ENCODE data around the gene BEND3.
"Not testable (repeated sequence)": the region's sequence is repeated elsewhere in the genome, so short reads cannot be mapped to it uniquely, and the experiment has no call there.

Gene BEND3

DNA sequence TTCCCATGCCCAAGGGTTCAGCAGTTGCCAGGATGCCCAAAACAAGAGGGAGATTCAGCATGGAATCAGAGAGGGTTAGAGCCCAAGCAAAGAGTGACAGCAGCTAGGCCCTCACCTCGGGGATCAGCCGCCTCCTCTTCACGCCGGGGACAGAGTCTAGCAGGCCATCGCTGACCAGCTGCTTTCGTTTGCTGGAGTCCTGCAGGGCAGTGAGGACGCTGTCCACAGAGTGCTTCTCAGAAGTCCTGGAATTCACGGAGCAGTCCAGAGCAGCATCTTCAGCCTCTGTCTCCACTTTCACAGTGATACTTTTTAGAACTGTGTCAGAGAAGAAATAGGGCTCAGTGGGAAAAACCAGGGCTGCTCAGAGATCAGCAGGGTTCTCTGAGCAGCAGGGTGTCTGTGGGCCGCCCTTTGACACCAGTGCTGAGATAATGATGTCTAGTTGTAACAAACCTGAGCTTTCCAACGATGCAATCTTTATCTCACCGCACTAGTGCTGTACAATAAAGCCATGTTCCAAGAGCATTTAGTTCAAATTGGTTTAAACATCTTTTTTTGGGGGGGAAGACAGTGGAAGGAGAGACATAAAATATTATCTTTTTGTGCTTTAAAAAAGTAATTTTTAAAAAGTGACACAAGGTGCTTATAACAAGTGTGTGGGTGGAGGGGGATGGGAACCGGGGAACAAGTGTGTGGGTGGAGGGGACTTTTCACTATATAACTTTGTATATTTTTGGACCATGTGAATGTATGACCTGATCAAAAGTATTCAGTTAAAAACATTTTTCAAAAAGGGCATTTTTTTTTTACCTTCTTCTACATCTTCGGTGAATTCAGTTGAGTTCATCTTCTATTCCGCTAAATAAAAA is 16.6 kb downstream of the BEND3 start:
- Histone ChIP-seq H3K27ac (no peak overlapping the region), H3K4me1 (ENCODE audit: control insufficient read depth in 1 of 2, insufficient read depth in 1 of 2, low read depth in 1 of 2, low read length in 1 of 2) (no peaks in the 10 kb centered on the region), H3K27me3 (no peaks in the 10 kb centered on the region), H3K4me3 (ENCODE audit: low read depth in 1 of 2, low read length in 1 of 2) (no peak overlapping the region), H3K9me3 (no peaks in the 10 kb centered on the region), H3K36me3 (no peaks in the 10 kb centered on the region)
- no peak for TF ChIP-seq CTCF (IDR thresholded peaks at IDR 0.05)

- not testable (repeated sequence) for H3K27ac ChIP-seq; H3K9me3 ChIP-seq; H3K4me1 ChIP-seq (ENCODE audit: control insufficient read depth in 1 of 2, insufficient read depth in 1 of 2, low read depth in 1 of 2, low read length in 1 of 2); H3K27me3 ChIP-seq; H3K4me3 ChIP-seq (ENCODE audit: low read depth in 1 of 2, low read length in 1 of 2); H3K36me3 ChIP-seq
These were observed 30.9 kb downstream of the BEND3 start for GRCh38 chr6:107084459-107084858.

- no peaks in the 10 kb centered on the region for H3K36me3 ChIP-seq
- TF ChIP-seq CTCF (IDR thresholded peaks at IDR 0.05) = no peak
- no peak overlapping the region for H3K27ac ChIP-seq
- H3K4me1 ChIP-seq (ENCODE audit: control insufficient read depth in 1 of 2, insufficient read depth in 1 of 2, low read depth in 1 of 2, low read length in 1 of 2) = no peaks in the 10 kb centered on the region
- no peaks in the 10 kb centered on the region for H3K9me3 ChIP-seq
- H3K4me3 ChIP-seq (ENCODE audit: low read depth in 1 of 2, low read length in 1 of 2) = no peak overlapping the region
- no peaks in the 10 kb centered on the region for H3K27me3 ChIP-seq
These were observed 31.4 kb downstream of the BEND3 start for GRCh38 chr6:107083921-107084320.

- no peaks in the 10 kb centered on the region for H3K4me1 ChIP-seq (ENCODE audit: control insufficient read depth in 1 of 2, insufficient read depth in 1 of 2, low read depth in 1 of 2, low read length in 1 of 2)
- H3K27me3 ChIP-seq = no peaks in the 10 kb centered on the region
- H3K27ac ChIP-seq = no peak overlapping the region
- no peak for TF ChIP-seq CTCF (IDR thresholded peaks at IDR 0.05)
- no peak overlapping the region for H3K4me3 ChIP-seq (ENCODE audit: low read depth in 1 of 2, low read length in 1 of 2)
- no peaks in the 10 kb centered on the region for H3K36me3 ChIP-seq
- H3K9me3 ChIP-seq = no peaks in the 10 kb centered on the region
These were observed 32.1 kb downstream of the BEND3 start for GRCh38 chr6:107083047-107083768.

DNA sequence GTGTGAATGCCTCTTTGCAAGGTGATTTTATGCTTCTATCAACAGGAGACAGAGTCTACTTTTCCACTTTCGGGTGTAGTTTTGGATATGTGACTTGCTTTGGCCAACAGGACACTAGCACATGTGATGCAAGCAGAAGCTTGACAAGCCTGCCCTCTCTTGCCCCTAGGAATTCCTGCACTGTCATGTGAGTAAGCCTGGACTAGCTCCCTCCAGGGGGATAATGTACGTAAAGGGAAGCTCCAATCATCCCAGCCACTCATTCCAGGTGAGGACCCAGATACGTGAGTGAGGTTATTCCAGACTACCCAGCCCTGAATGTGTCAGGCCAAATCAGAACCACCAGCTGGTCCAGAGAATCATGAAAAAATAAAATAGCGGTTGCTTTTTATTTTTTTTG is 33.3 kb downstream of the BEND3 start:
- H3K27ac ChIP-seq = no peak overlapping the region
- no peaks in the 10 kb centered on the region for H3K9me3 ChIP-seq
- no peak for TF ChIP-seq CTCF (IDR thresholded peaks at IDR 0.05)
- H3K36me3 ChIP-seq = no peaks in the 10 kb centered on the region
- no peak overlapping the region for H3K4me3 ChIP-seq (ENCODE audit: low read depth in 1 of 2, low read length in 1 of 2)
- no peaks in the 10 kb centered on the region for H3K4me1 ChIP-seq (ENCODE audit: control insufficient read depth in 1 of 2, insufficient read depth in 1 of 2, low read depth in 1 of 2, low read length in 1 of 2)
- no peaks in the 10 kb centered on the region for H3K27me3 ChIP-seq

- H3K27ac ChIP-seq = no peak overlapping the region
- no peak overlapping the region for H3K4me3 ChIP-seq (ENCODE audit: low read depth in 1 of 2, low read length in 1 of 2)
- H3K4me1 ChIP-seq (ENCODE audit: control insufficient read depth in 1 of 2, insufficient read depth in 1 of 2, low read depth in 1 of 2, low read length in 1 of 2) = no peaks in the 10 kb centered on the region
- no peaks in the 10 kb centered on the region for H3K9me3 ChIP-seq
- H3K36me3 ChIP-seq = no peaks in the 10 kb centered on the region
- TF ChIP-seq CTCF (IDR thresholded peaks at IDR 0.05) = no peak
- H3K27me3 ChIP-seq = no peaks in the 10 kb centered on the region
These were observed 35.3 kb downstream of the BEND3 start for GRCh38 chr6:107080036-107080435.
